Stomach (tissue), 9 donors: Measurements from ENCODE around the gene WDR5B. TPM values are rescaled to one million over a fixed set of nuclear protein-coding genes. Genes with fewer than 3 reads are reported as not detected.

Source experiments
- DNase-seq, 2 donors: peaks; one replicate each; pipeline versions ENCODE4 v3.0.0 to v3.0.0-alpha.2; 2013 to 2019
- H3K27ac ChIP-seq, 5 donors: fragments of 200-600 bp in 4 of 5; sonication (generic) in 4 of 5; one replicate each; pipeline ENCODE4 v1.5.1; 2013 to 2019; ENCODE audit warnings: mild to moderate bottlenecking in 1 of 5, moderate library complexity in 1 of 5
- H3K27me3 ChIP-seq, 3 donors: fragments of 200-600 bp; sonication (generic); one replicate each; pipeline ENCODE4 v1.5.1; 2017 to 2019; ENCODE audit warnings: mixed run types in 1 of 3
- H3K36me3 ChIP-seq, 4 donors: fragments of 200-600 bp; sonication (generic); 1 replicate in 3 of 4; 2 replicates in 1 of 4; pipeline ENCODE4 v1.5.1; 2016 to 2019
- H3K4me1 ChIP-seq, 4 donors: fragments of 200-600 bp; sonication (generic); one replicate each; pipeline ENCODE4 v1.5.1; 2016 to 2019
- H3K4me3 ChIP-seq, 4 donors: fragments of 200-600 bp; sonication (generic) in 3 of 4; one replicate each; pipeline ENCODE4 v1.5.1; 2016 to 2019; ENCODE audit warnings: mild to moderate bottlenecking in 1 of 4
- H3K9me3 ChIP-seq, 4 donors: fragments of 200-600 bp; sonication (generic); one replicate each; pipeline ENCODE4 v1.5.1; 2016 to 2019
- EP300 ChIP-seq: sonication (generic); formaldehyde crosslinking; IDR thresholded peaks from one replicate; pipeline ENCODE4 v1.6.1; 2017; ENCODE audit warnings: antibody characterized with exemption
- POLR2A ChIP-seq, 4 donors: fragments of 450-650 bp; IDR thresholded peaks; one replicate each; pipeline ENCODE4 v1.6.1; 2016; ENCODE audit warnings: antibody characterized with exemption in 4 of 4, control low read depth in 2 of 4, mild to moderate bottlenecking in 1 of 4, moderate library complexity in 1 of 4
- POLR2AphosphoS5 ChIP-seq, 3 donors: sonication (generic); formaldehyde crosslinking; IDR thresholded peaks; one replicate each; pipeline ENCODE4 v1.6.1; 2016; ENCODE audit warnings: antibody characterized with exemption in 3 of 3
- WGBS, 5 donors: extraction: QIAGEN DNeasy Blood & Tissue Kit in 3 of 5; methylation state at CpG; one replicate each; pipeline versions ENCODE4 v1.1.5 to v1.1.7; 2013 to 2018; 5-methylcytosine and 5-hydroxymethylcytosine counted together
- intact Hi-C: fragments of 100-400 bp; cut with DNase I; formaldehyde crosslinking; loops from one replicate; pipeline ENCODE4 v1.15.1; 2023; ENCODE audit warnings: low total_unique reads
- polyA plus RNA-seq, 3 donors: library from polyadenylated mRNA; stranded (reverse); fragments of 200-250 nt; gene quantifications; one replicate each; pipeline ENCODE4 v1.2.3, GENCODE V29; 2013
- total RNA-seq, 5 donors: library from RNA; depleted of rRNA; stranded (reverse); fragments of >200 nt; gene quantifications; one replicate each; pipeline versions ENCODE4 v1.1.0 to v1.2.3, GENCODE V29; 2014 to 2016
- TF ChIP-seq, protein P1 (sequence below), 7 experiments: fragments of 450-650 bp in 4 of 7; fragments of 200-600 bp in 3 of 7; sonication (generic) in 3 of 7; IDR thresholded peaks; one replicate each; pipeline ENCODE4 v1.5.1; 2016 to 2019; ENCODE audit warnings: antibody characterized with exemption in 7 of 7, control low read depth in 2 of 7, mild to moderate bottlenecking in 1 of 7
- donor health status: healthy with polysubstance abuse.
- donor health status: Bipolar disorder and iron deficiency.
- donor health status: healthy.

Gene WDR5B
- total and polyA plus RNA-seq, 8 donors = under 0.01 to 4.6 (median 1.7) TPM; not detected in 1

- Histone ChIP-seq H3K4me3 (no peak overlapping the region), H3K36me3 (peaks cover 0 to 14% (median 5%) of the 10 kb centered on the region in 4 donors), H3K4me1 (peaks cover 17 to 50% (median 29%) of the 10 kb centered on the region in 4 donors), H3K9me3 (no peaks in the 10 kb centered on the region), H3K27ac (no peak overlapping the region), H3K27me3 (no peaks in the 10 kb centered on the region)
- intact Hi-C loops = no loop called here
- DNase-seq = no peak
- TF ChIP-seq, protein P1, sequence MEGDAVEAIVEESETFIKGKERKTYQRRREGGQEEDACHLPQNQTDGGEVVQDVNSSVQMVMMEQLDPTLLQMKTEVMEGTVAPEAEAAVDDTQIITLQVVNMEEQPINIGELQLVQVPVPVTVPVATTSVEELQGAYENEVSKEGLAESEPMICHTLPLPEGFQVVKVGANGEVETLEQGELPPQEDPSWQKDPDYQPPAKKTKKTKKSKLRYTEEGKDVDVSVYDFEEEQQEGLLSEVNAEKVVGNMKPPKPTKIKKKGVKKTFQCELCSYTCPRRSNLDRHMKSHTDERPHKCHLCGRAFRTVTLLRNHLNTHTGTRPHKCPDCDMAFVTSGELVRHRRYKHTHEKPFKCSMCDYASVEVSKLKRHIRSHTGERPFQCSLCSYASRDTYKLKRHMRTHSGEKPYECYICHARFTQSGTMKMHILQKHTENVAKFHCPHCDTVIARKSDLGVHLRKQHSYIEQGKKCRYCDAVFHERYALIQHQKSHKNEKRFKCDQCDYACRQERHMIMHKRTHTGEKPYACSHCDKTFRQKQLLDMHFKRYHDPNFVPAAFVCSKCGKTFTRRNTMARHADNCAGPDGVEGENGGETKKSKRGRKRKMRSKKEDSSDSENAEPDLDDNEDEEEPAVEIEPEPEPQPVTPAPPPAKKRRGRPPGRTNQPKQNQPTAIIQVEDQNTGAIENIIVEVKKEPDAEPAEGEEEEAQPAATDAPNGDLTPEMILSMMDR (IDR thresholded peaks at IDR 0.05) = no peak
- TF ChIP-seq POLR2A (IDR thresholded peaks at IDR 0.05) (no peak), EP300 (no peak), POLR2AphosphoS5 (IDR thresholded peaks at IDR 0.05) (no peak)
These were observed 26.7 kb downstream of the WDR5B start for GRCh38 chr3:122389197-122389596.

GRCh38 chr3:122387709-122388108 is 28.2 kb downstream of the WDR5B start:
- DNase-seq = no peak
- Histone ChIP-seq H3K4me1 (peaks cover 11 to 40% (median 25%) of the 10 kb centered on the region in 4 donors), H3K9me3 (no peaks in the 10 kb centered on the region), H3K36me3 (peaks cover 0 to 7% (median 2%) of the 10 kb centered on the region in 4 donors), H3K4me3 (no peak overlapping the region), H3K27ac (no peak overlapping the region), H3K27me3 (no peaks in the 10 kb centered on the region)
- 84 to 87% (median 85%) methylated on average over 3 of the region's 3 CpGs for WGBS, 5 donors
- TF ChIP-seq POLR2AphosphoS5 (IDR thresholded peaks at IDR 0.05) = no peak
- no peak for TF ChIP-seq EP300
- TF ChIP-seq, protein P1 (IDR thresholded peaks at IDR 0.05) = no peak
- no peak for TF ChIP-seq POLR2A (IDR thresholded peaks at IDR 0.05)
- intact Hi-C loops = no loop called here

- H3K36me3 ChIP-seq = peaks cover 0 to 13% (median 6%) of the 10 kb centered on the region in 4 donors
- intact Hi-C loops = no loop called here
- no peaks in the 10 kb centered on the region for H3K27me3 ChIP-seq
- peak within 1 kb of the TSS; percentile 62 to 96 (median 82) for H3K4me3 ChIP-seq
- H3K27ac ChIP-seq = peak within 1 kb of the TSS; percentile 90 to 98 (median 92)
- peaks cover 11 to 51% (median 34%) of the 10 kb centered on the region in 4 donors for H3K4me1 ChIP-seq
- WGBS, 5 donors = 0 to 1% (median 0%) methylated on average over 31 to 52 of the region's 52 CpGs
- peak; percentile 96 to 99 for DNase-seq
- TF ChIP-seq EP300 (no peak), POLR2A (IDR thresholded peaks at IDR 0.05) (peak in 2 of 4 donors; percentile 74 to 77), POLR2AphosphoS5 (IDR thresholded peaks at IDR 0.05) (peak; percentile 90 to 99 (median 98))
- TF ChIP-seq, protein P1 (IDR thresholded peaks at IDR 0.05) = peak in 5 of 7 experiments; percentile 17 to 53 (median 28)
- H3K9me3 ChIP-seq = no peaks in the 10 kb centered on the region
These were observed 31.8 kb downstream of the WDR5B start, which contains the start of gene FAM162A for GRCh38 chr3:122383771-122384697. Gene FAM162A, plus strand, starts transcription at chr3:122384182. Its CDS starts 84 bp downstream, at chr3:122384266.

- Histone ChIP-seq H3K4me1 (peaks cover 11 to 51% (median 34%) of the 10 kb centered on the region in 4 donors), H3K27ac (peak within 1 kb of the TSS; percentile 90 to 98 (median 92)), H3K27me3 (no peaks in the 10 kb centered on the region), H3K9me3 (no peaks in the 10 kb centered on the region), H3K36me3 (peaks cover 0 to 13% (median 6%) of the 10 kb centered on the region in 4 donors), H3K4me3 (peak within 1 kb of the TSS; percentile 62 to 96 (median 82))
- peak; percentile 85 to 95 for DNase-seq
- intact Hi-C loops = no loop called here
- TF ChIP-seq POLR2AphosphoS5 (IDR thresholded peaks at IDR 0.05) (peak; percentile 47 to 78 (median 59)), EP300 (no peak), POLR2A (IDR thresholded peaks at IDR 0.05) (no peak)
- TF ChIP-seq, protein P1 (IDR thresholded peaks at IDR 0.05) = peak in 1 of 7 experiments; percentile 13
- 0 to 1% (median 0%) methylated on average over 27 to 31 of the region's 31 CpGs for WGBS, 5 donors
These were observed 32.8 kb downstream of the WDR5B start, which contains the start of gene MIX23 for GRCh38 chr3:122382888-122383666. Gene MIX23, minus strand, starts transcription at chr3:122383231. Its CDS starts 7 bp downstream, at chr3:122383224.
